Keratinocyte (primary cell): ENCODE measurements around the gene TPPP2. TPM values are rescaled to one million over a fixed set of nuclear protein-coding genes. Genes with fewer than 3 reads are reported as not detected.

ENCODE experiments used
- DNase-seq: peaks from one replicate; pipeline ENCODE4 v3.0.0-alpha.2; 2011; ENCODE audit warnings: low read depth, missing footprints, low spot score
- FAIRE-seq: peaks from 2 replicates; lab custom pipeline; 2011; peaks lifted over from hg19 to GRCh38; lab: Jason Lieb, UNC
- H2AFZ ChIP-seq: 2 replicates; pipeline ENCODE4 v1.6.0; 2012; ENCODE audit warnings: low read length, control low read depth, inconsistent platforms; ENCODE audit not compliant: control insufficient read depth
- H3K27ac ChIP-seq: 2 replicates; pipeline ENCODE4 v1.5.1; 2011; ENCODE audit warnings: low read length; ENCODE audit not compliant: control insufficient read depth, insufficient read depth
- H3K27me3 ChIP-seq: 3 replicates; pipeline ENCODE4 v1.6.0; 2011; ENCODE audit warnings: low read length; ENCODE audit not compliant: control insufficient read depth, insufficient read depth; ENCODE audit errors: extremely low read depth
- H3K36me3 ChIP-seq, 2 experiments: 2 replicates in 1 of 2; 3 replicates in 1 of 2; pipeline ENCODE4 v1.5.1; 2011; ENCODE audit warnings: low read length in 2 of 2, mild to moderate bottlenecking in 1 of 2; ENCODE audit not compliant: control insufficient read depth in 2 of 2, insufficient read depth in 2 of 2; ENCODE audit errors: extremely low read depth in 1 of 2
- H3K4me1 ChIP-seq: 3 replicates; pipeline ENCODE4 v1.5.1; 2011; ENCODE audit warnings: low read length; ENCODE audit not compliant: control insufficient read depth, insufficient read depth; ENCODE audit errors: extremely low read depth
- H3K4me2 ChIP-seq: 3 replicates; pipeline ENCODE4 v1.6.0; 2011; ENCODE audit warnings: low read depth, low read length; ENCODE audit not compliant: control insufficient read depth, insufficient read depth; ENCODE audit errors: extremely low read depth
- H3K4me3 ChIP-seq, 3 experiments: fragments of 200-600 bp in 1 of 3; sonication (generic) in 1 of 3; 2 replicates in 2 of 3; 3 replicates in 1 of 3; pipeline ENCODE4 v1.5.1; 2011 to 2016; ENCODE audit warnings: low read length in 3 of 3, mild to moderate bottlenecking in 3 of 3, control low read depth in 2 of 3, inconsistent platforms in 1 of 3, low read depth in 1 of 3, mixed read lengths in 1 of 3, mixed run types in 1 of 3, moderate library complexity in 1 of 3; ENCODE audit not compliant: control insufficient read depth in 2 of 3, insufficient read depth in 2 of 3; ENCODE audit errors: extremely low read depth in 1 of 3
- H3K79me2 ChIP-seq: 2 replicates; pipeline ENCODE4 v1.6.0; 2012; ENCODE audit warnings: low read length; ENCODE audit not compliant: control insufficient read depth, insufficient read depth
- H3K9ac ChIP-seq: 3 replicates; pipeline ENCODE4 v1.6.0; 2011; ENCODE audit warnings: low read length; ENCODE audit not compliant: control insufficient read depth, insufficient read depth; ENCODE audit errors: extremely low read depth
- H3K9me1 ChIP-seq: 3 replicates; pipeline ENCODE4 v1.6.0; 2011; ENCODE audit warnings: low read length; ENCODE audit not compliant: control insufficient read depth, insufficient read depth; ENCODE audit errors: extremely low read depth
- H3K9me3 ChIP-seq: 2 replicates; pipeline ENCODE4 v1.5.1; 2012; ENCODE audit warnings: low read depth, low read length; ENCODE audit not compliant: control insufficient read depth
- H4K20me1 ChIP-seq: 3 replicates; pipeline ENCODE4 v1.6.0; 2011; ENCODE audit warnings: low read length; ENCODE audit not compliant: control insufficient read depth, insufficient read depth; ENCODE audit errors: extremely low read depth
- CTCF ChIP-seq, 3 experiments: IDR thresholded peaks in 1 of 3; conservative IDR thresholded peaks in 1 of 3; optimal IDR thresholded peaks in 1 of 3; 2 replicates in 2 of 3; 3 replicates in 1 of 3; pipeline versions ENCODE3 to v1.5.1; 2011; ENCODE audit warnings: low read length in 3 of 3, mild to moderate bottlenecking in 3 of 3, moderate library complexity in 2 of 3, control low read depth in 1 of 3, inconsistent platforms in 1 of 3; ENCODE audit not compliant: insufficient read depth in 2 of 3; ENCODE audit errors: extremely low read depth in 1 of 3
- EZH2 ChIP-seq: IDR thresholded peaks from one replicate; pipeline ENCODE4 v1.6.1; 2012; ENCODE audit warnings: inconsistent platforms, mild to moderate bottlenecking, low read length, moderate library complexity
- dilution Hi-C: fragments of 300-500 bp; cut with MboI; formaldehyde crosslinking; loops from one replicate; pipeline ENCODE4 v1.7.0; 2020; ENCODE audit warnings: low sequenced_read_pairs; ENCODE audit not compliant: extremely low pct_ligation_motif_present
- polyA plus RNA-seq, 5 experiments: library from polyadenylated mRNA; depleted of rRNA in 3 of 5; stranded (reverse) in 3 of 5; stranded (forward) in 1 of 5; unstranded in 1 of 5; fragments of >200 nt; gene quantifications; 1 replicate in 1 of 5; 2 replicates in 3 of 5; 3 replicates in 1 of 5; pipeline versions ENCODE4 v1.2.1 to v1.2.3, GENCODE V29; 2011 to 2012; ENCODE audit warnings: missing spikeins in 2 of 5, low read depth in 1 of 5, low replicate concordance in 1 of 5

TPPP2 gene
- polyA plus RNA-seq, 1 donor (not counting 4 experiments of a cell fraction or from before 2014, with no cell fraction given) = not detected

GRCh38 chr14:21018286-21018685 is 11.7 kb upstream of the TPPP2 start:
- H3K9ac ChIP-seq = no peak overlapping the region
- H3K9me1 ChIP-seq = no peaks in the 10 kb centered on the region
- no peaks in the 10 kb centered on the region for H3K9me3 ChIP-seq
- H3K4me2 ChIP-seq = no peak overlapping the region
- H3K27ac ChIP-seq = no peak overlapping the region
- no peak for DNase-seq
- H4K20me1 ChIP-seq = no peaks in the 10 kb centered on the region
- H3K36me3 ChIP-seq = no peaks in the 10 kb centered on the region
- H3K4me1 ChIP-seq = no peaks in the 10 kb centered on the region
- no peak for FAIRE-seq
- dilution Hi-C loops = no loop called here
- no peak overlapping the region for H3K4me3 ChIP-seq
- peaks cover 3% of the 10 kb centered on the region for H3K27me3 ChIP-seq
- TF ChIP-seq CTCF (optimal IDR thresholded peaks at IDR 0.05 in 1 of 3, IDR thresholded peaks at IDR 0.05 in 1 of 3, conservative IDR thresholded peaks at IDR 0.05 in 1 of 3; ENCODE audit: extremely low read depth in 1 of 3, insufficient read depth in 2 of 3, low read length in 3 of 3) (no peak), EZH2 (no peak)
- no peak overlapping the region for H2AFZ ChIP-seq
- H3K79me2 ChIP-seq = no peaks in the 10 kb centered on the region

GRCh38 chr14:21018781-21019180 is 11.2 kb upstream of the TPPP2 start:
- H4K20me1 ChIP-seq = no peaks in the 10 kb centered on the region
- FAIRE-seq (no peak), DNase-seq (no peak)
- no peaks in the 10 kb centered on the region for H3K36me3 ChIP-seq
- no peaks in the 10 kb centered on the region for H3K9me1 ChIP-seq
- H3K4me1 ChIP-seq = no peaks in the 10 kb centered on the region
- no peaks in the 10 kb centered on the region for H3K79me2 ChIP-seq
- no peak overlapping the region for H3K4me3 ChIP-seq
- H3K9me3 ChIP-seq = no peaks in the 10 kb centered on the region
- no peak overlapping the region for H2AFZ ChIP-seq
- no peak overlapping the region for H3K27ac ChIP-seq
- TF ChIP-seq CTCF (optimal IDR thresholded peaks at IDR 0.05 in 1 of 3, IDR thresholded peaks at IDR 0.05 in 1 of 3, conservative IDR thresholded peaks at IDR 0.05 in 1 of 3; ENCODE audit: extremely low read depth in 1 of 3, insufficient read depth in 2 of 3, low read length in 3 of 3) (no peak), EZH2 (no peak)
- H3K4me2 ChIP-seq = no peak overlapping the region
- dilution Hi-C loops = no loop called here
- H3K9ac ChIP-seq = no peak overlapping the region
- peaks cover 8% of the 10 kb centered on the region for H3K27me3 ChIP-seq
